GM12891 (cell line): ENCODE measurements around the gene SLC8A3.

Experiments
- POLR2A ChIP-seq: IDR thresholded peaks from 2 replicates; pipeline ENCODE4 v1.6.1; 2011; ENCODE audit warnings: low read depth, low read length, control low read depth
- POLR2AphosphoS5 ChIP-seq: IDR thresholded peaks from 2 replicates; pipeline ENCODE4 v1.6.1; 2011; ENCODE audit warnings: low read depth, low read length, control low read depth
- TAF1 ChIP-seq: IDR thresholded peaks from 2 replicates; pipeline ENCODE4 v1.6.1; 2011; ENCODE audit warnings: low read depth, low read length, control low read depth

DNA sequence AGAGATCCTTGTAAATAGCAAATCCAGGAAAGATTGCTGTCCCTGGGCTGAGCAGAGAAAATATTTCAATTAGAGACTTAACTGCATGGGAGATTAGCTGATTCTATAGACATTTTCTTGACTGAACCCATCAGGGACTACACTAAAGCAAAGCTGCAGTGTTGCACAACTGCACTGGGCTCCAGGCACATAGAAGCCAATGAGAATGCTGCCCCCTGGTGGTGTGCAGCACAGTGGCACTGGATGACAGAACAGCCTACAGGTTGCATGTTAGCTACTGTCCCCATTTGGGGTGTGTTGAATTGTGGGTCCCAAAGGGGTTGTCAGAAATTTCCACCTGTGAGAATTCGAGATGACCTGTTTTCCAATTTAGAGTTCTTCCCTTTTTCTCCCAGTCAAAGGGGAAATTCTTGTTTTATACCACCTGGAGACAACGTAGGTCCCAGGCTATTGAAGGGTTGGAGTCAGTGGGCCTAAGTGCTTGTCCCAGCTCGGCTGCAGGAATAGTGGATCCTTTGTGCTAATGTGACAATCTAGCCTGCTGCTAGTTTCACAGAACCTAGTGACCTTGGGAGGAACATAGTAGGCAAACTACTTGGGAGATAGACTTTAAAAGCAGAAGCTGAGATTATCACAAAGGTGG is 114.7 kb downstream of the SLC8A3 start:
- TF ChIP-seq POLR2A (no peak), POLR2AphosphoS5 (no peak), TAF1 (no peak)
